ENCODE measurements around the gene SDS. TPM values are rescaled to one million over a fixed set of nuclear protein-coding genes. Genes with fewer than 3 reads are reported as not detected.

Gene SDS
- total and polyA plus RNA-seq, 2 of the 8 experiments (the other 6 are each of a cell fraction or from before 2014, with no cell fraction given), result 0.21 TPM; not detected in 1

GRCh38 chr12:113382206-113382605, 21.5 kb downstream of the SDS start (continued):
- TF ChIP-seq CTBP2 (IDR thresholded peaks at IDR 0.05; ENCODE audit: borderline replicate concordance, insufficient read depth, insufficient read length, low read length) (no peak), POU5F1 (IDR thresholded peaks at IDR 0.05; ENCODE audit: low read depth, low read length) (no peak), MAX (IDR thresholded peaks at IDR 0.05) (no peak), PHF8 (conservative IDR thresholded peaks at IDR 0.05; ENCODE audit: low read depth, low read length) (no peak), TAF1 (IDR thresholded peaks at IDR 0.05; ENCODE audit: low read depth, low read length) (no peak)
